ENCODE measurements around the gene MUC7. TPM values are rescaled to one million over a fixed set of nuclear protein-coding genes. Genes with fewer than 3 reads are reported as not detected.
A peak's percentile ranks its signal among the peaks of the same experiment; 100 is the strongest.

Gene MUC7
- total RNA-seq, 1 experiment from 2014 or later, result not detected

GRCh38 chr4:70531981-70532380 is 60.0 kb downstream of the MUC7 start:
- no peak overlapping the region for H3K27ac ChIP-seq (ENCODE audit: low read depth, low read length)
- H3K4me2 ChIP-seq (ENCODE audit: low read length), result no peak overlapping the region
- no peaks in the 10 kb centered on the region for H3K79me2 ChIP-seq (ENCODE audit: insufficient read depth, low read length)
- RAD21 ChIA-PET (ENCODE audit: low non-redundant PET in 1 of 2, low total read pairs in 2 of 2, uncharacterized antibody in 2 of 2, unreplicated experiment in 2 of 2), result no interaction called here
- BruUV-seq (replicated peaks), result no TSS peak
- POLR2A ChIA-PET, result no interaction called here
- no peaks in the 10 kb centered on the region for H3K9me2 ChIP-seq (ENCODE audit: insufficient read depth)
- no peaks in the 10 kb centered on the region for H3K4me1 ChIP-seq (ENCODE audit: control insufficient read depth in 1 of 2, insufficient read depth in 2 of 2, low read length in 2 of 2)
- DNase-seq (ENCODE audit: low read depth, low spot score) (peak; percentile 12), ATAC-seq (peak; percentile 97)
- no peaks in the 10 kb centered on the region for H4K20me1 ChIP-seq (ENCODE audit: insufficient read depth)
- H3K27me3 ChIP-seq (ENCODE audit: insufficient read depth, low read length), result no peaks in the 10 kb centered on the region
- intact Hi-C loops (cut with micrococcal nuclease), result no loop called here
- no peaks in the 10 kb centered on the region for H3K36me3 ChIP-seq (ENCODE audit: control insufficient read depth in 1 of 2, insufficient read depth in 2 of 2, low read length in 2 of 2)
- H2AFZ ChIP-seq (ENCODE audit: low read depth, low read length, poor library complexity, severe bottlenecking), result peak overlapping the region; percentile 61
- no peak overlapping the region for H3K9ac ChIP-seq (ENCODE audit: low read length)
- H3K4me3 ChIP-seq (replicated peaks in 1 of 2; ENCODE audit: low read depth in 1 of 2, low read length in 2 of 2), result no peak overlapping the region
- CTCF ChIA-PET, result interaction anchor here (0.6 kb wide), 1 partner anchor 13 kb away, joined by 4 read pairs; the partner anchor contains the start of gene AMTN
- TF ChIP-seq CTCF (IDR thresholded peaks at IDR 0.05 in 2 of 3, conservative IDR thresholded peaks at IDR 0.05 in 1 of 3; ENCODE audit: borderline replicate concordance in 1 of 3, insufficient read depth in 1 of 3, low read depth in 2 of 3, low read length in 2 of 3) (peak in 2 of 3 experiments; percentile 56 to 58; a peak in 4 of 6 replicates), TCF7L2 (IDR thresholded peaks at IDR 0.05; ENCODE audit: borderline replicate concordance, extremely low read depth, insufficient read depth, insufficient read length) (no peak)
- no peaks in the 10 kb centered on the region for H3K9me3 ChIP-seq (ENCODE audit: control insufficient read depth in 1 of 2, insufficient read depth in 1 of 2, low read depth in 1 of 2, low read length in 2 of 2)

Other genes with a start within 250 kb of the MUC7 start
- gene FDCSP, start 246.1 kb upstream of the MUC7 start, total RNA-seq (2021; ENCODE audit: unreplicated experiment), result not detected
- not detected for gene CSN3, start 229.6 kb upstream of the MUC7 start, total RNA-seq (2021; ENCODE audit: unreplicated experiment)
- not detected for gene CABS1, start 137.2 kb upstream of the MUC7 start, total RNA-seq (2021; ENCODE audit: unreplicated experiment)
- not detected for gene SMR3A, start 111.4 kb upstream of the MUC7 start, total RNA-seq (2021; ENCODE audit: unreplicated experiment)
- gene SMR3B, start 89.1 kb upstream of the MUC7 start, total RNA-seq (2021; ENCODE audit: unreplicated experiment), result not detected
- not detected for gene OPRPN, start 74.3 kb upstream of the MUC7 start, total RNA-seq (2021; ENCODE audit: unreplicated experiment)
- not detected for gene AMTN, start 46.4 kb downstream of the MUC7 start, total RNA-seq (2021; ENCODE audit: unreplicated experiment)
- gene AMBN, start 120.1 kb downstream of the MUC7 start, total RNA-seq (2021; ENCODE audit: unreplicated experiment), result not detected
- gene ENAM, start 156.5 kb downstream of the MUC7 start, total RNA-seq (2021; ENCODE audit: unreplicated experiment), result not detected
- gene JCHAIN, start 194.3 kb downstream of the MUC7 start, total RNA-seq (2021; ENCODE audit: unreplicated experiment), result 0.79 TPM
- 33.7 TPM for gene UTP3, start 216.3 kb downstream of the MUC7 start, total RNA-seq (2021; ENCODE audit: unreplicated experiment)
- 32.9 TPM for gene RUFY3, start 249.8 kb downstream of the MUC7 start, total RNA-seq (2021; ENCODE audit: unreplicated experiment)

All from HCT116 (cell line).